Inferior parietal cortex (tissue), 1 donor: ENCODE data around the gene CNOT6.
A peak's percentile ranks its signal among the peaks of the same experiment; 100 is the strongest.

ENCODE experiments used
- DNase-seq: peaks from one replicate; pipeline ENCODE4 v3.0.0-alpha.2; 2016; ENCODE audit errors: extremely low spot score

Gene CNOT6

DNA sequence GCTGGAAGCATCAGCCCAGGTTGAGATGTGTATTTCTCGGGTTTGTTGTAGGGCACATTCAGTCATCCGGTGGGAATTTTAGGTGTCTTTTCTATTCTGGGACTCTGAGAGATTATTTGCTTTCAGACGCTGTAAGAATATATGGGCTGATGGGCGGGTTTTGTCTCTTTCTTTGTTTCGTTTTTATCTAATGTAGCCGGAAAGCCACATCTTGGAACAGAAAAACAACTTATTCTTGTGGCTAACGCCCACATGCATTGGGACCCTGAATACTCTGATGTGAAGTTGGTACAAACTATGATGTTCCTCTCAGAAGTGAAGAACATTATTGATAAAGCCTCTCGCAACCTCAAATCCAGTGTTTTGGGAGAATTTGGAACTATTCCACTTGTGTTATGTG lies 74.7 kb downstream of the CNOT6 start:
- DNase-seq, result no peak

- DNase-seq, result peak; percentile 12
Measured at GRCh38 chr5:180575571-180575970, 81.4 kb downstream of the CNOT6 start.

- DNase-seq, result no peak
Measured at GRCh38 chr5:180580681-180581080, 86.5 kb downstream of the CNOT6 start.

GRCh38 chr5:180583738-180584137 lies 89.6 kb downstream of the CNOT6 start:
- no peak for DNase-seq

- DNase-seq, result no peak
Measured at GRCh38 chr5:180586204-180586603, 92.0 kb downstream of the CNOT6 start.

DNA sequence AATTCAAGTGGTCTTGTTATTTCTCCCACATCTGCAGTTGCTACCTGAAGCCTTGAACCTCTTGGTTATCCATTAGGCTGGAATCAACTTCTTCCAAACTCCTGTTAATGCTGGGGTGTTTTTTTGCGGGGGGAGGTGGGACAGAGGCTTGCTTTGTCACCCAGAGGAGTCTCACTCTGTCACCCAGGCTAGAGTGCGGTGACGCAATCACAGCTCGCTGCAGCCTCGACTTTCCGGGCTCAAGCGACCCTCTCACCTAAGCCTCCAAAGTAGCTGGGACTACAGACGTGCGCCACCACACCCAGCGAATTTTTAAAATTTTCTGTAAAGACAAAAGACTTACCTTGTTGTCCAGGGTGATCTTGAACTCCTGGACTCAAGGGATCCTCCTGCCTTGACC lies 92.7 kb downstream of the CNOT6 start:
- no peak for DNase-seq

- no peak for DNase-seq
Measured at GRCh38 chr5:180589771-180590542, 95.8 kb downstream of the CNOT6 start.

GRCh38 chr5:180590543-180591310 lies 96.5 kb downstream of the CNOT6 start:
- no peak for DNase-seq

- DNase-seq, result no peak
Measured at GRCh38 chr5:180591311-180591887, 97.2 kb downstream of the CNOT6 start, which contains the start of gene SCGB3A1. Gene SCGB3A1, minus strand, starts transcription at chr5:180591499. Its CDS starts 37 bp downstream, at chr5:180591462.

- no peak for DNase-seq
Measured at GRCh38 chr5:180592176-180592575, 98.0 kb downstream of the CNOT6 start.

- no peak for DNase-seq
Measured at GRCh38 chr5:180593446-180594206, 99.4 kb downstream of the CNOT6 start.

DNA sequence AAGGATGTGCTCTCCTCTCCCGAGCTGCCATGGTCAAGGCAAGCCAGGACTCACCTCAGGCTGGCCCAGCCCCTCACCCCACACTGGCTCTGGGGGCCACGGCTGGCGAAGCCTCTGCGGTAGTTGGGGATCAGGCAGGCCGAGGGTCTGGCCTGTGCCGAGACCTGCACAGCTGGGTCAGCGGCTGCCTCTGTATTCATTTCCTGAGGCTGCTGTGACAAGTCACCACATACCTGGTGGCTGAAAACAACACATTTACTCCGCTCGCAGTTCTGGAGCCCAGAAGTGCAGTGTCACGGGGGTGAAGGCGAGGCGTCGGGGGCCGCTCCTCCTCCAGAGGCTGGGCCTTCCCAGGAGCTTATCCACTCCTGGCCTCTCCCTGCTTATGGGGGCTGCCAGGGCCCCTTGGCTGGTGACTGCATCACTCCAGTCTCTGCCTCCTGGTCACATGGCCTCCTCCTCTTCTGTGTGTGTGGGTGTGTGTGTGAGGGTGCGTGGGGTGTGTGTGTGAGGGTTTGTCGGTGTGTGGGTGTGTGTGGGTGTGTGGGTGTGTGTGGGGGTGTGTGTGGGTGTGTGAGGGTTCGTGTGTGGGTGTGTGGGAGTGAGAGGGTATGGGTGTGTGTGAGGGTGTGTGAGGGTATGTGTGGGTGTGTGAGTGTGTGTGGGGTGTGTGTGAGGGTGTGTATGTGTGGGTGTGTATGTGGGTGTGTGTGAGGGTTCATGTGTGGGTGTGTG lies 100.3 kb downstream of the CNOT6 start:
- DNase-seq, result no peak

DNA sequence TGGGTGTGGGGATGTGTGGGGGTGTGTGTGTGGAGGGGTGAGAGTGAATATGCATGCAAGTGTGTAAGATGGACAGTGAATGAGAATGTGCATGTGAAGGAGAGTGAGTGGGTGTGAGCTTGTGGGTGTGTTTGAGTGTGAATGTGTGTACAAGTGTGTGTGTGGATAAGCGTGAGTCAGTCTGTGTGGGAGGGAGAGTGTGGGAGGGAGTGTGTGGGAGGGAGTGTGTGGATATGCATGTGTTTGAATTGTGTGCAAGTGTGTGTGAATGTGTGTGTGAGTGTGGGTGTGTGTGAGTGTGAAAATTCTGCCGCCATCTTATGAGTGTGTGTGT lies 100.8 kb downstream of the CNOT6 start:
- DNase-seq, result no peak

DNA sequence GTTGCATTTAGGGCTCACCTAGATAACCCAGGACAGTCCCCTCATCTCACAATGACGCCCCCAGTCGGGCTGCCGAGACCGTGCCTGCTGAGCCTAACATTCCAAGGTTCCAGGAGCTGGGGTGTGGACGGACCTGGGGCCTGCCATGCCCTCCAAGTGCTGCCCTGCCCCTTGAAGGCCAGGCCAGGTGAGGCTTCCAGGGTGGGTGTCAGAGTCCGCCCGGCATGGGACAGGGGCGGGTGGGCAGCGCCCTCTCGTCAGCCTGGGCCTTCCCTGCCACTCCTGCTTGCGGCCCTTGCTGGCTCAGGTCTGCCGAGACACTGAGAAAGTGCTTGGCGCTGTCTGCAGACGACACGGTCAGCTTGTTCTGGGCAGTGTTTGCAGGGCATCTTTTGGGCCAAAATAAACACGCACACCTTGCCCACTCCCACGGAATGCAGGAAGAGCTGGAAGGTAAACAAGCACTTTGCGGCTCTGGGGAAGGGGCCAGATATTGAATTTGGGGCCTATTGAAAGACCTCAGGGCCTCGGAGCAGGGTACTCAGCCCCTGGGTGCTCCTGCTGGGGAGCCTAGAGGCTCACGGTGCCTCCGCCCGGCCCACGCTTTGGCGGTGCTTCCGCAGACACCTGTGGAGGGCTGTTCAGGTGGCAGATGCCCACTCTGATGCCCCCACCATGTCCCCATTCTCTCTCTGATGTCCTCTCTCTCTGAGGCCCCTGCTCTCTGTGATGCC lies 101.4 kb downstream of the CNOT6 start:
- no peak for DNase-seq

DNA sequence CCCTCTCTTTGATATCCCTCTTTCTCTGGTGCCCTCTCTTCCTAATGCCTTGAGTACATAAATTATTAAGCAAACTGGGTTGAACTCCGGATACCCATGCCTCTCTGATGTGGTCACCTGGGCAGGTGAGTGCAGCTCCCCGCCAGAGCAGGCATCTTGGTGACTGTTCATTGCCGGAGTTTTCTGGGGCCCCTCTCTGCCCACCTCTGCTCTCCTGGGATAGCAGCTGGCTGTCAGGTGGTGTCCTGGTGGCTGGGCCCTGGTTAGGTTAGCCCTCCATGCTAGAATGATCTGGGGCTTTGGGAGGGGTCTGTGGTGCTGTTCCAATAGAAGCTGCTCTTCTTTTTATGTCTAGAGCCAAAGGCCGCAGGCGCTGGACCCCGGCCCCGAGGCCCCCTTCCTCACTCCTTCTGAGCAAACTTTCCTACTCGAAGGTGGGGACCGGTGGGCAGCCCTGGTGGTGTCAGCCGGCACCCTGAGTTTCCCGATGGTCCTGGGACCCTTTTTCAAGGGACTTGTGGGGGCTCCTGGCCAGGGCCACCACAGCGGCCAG lies 102.0 kb downstream of the CNOT6 start:
- DNase-seq, result no peak

GRCh38 chr5:180596668-180597231 lies 102.6 kb downstream of the CNOT6 start:
- DNase-seq, result no peak

- no peak for DNase-seq
Measured at GRCh38 chr5:180598316-180598701, 104.1 kb downstream of the CNOT6 start.

DNA sequence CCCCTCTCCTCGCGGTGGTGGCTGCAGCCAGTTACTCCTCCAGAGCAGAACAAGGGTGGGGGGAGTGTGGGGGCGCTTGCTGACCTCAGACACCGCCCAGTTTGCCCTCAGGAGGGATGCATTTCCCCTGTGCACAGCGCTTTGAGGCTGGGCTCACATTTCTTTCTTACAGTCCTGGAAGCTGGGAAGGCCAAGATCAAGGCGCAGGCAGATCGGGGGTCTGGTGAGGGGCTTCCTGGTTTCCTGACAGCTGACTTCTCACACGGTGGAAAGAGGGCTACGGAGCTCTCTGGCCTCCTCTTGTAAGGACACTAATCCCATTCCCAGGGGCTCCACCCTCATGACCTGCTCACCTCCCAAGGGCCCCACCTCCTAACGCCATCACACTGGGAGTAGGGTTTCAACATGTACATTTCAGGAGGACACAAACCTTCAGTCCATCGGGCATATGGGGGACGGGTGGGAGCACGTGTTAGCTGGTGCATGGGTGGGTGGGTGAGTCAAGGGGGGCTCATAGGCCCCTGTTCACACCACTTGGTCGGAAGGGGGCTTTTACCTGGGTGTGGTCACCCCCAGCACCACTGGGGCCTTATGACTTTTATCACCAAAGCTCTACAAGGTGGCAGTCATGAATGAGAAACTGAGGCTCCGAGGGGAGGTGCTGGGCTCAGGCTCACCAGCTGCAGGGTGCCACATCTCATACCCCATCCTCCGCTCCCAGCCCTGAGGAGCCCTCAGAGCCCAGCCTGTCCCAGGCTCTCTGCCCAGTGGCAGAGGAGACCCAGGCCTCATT lies 104.8 kb downstream of the CNOT6 start:
- DNase-seq, result no peak

- no peak for DNase-seq
Measured at GRCh38 chr5:180599590-180599914, 105.4 kb downstream of the CNOT6 start.
